Adrenal gland (tissue), 5 donors: Measurements from ENCODE around the gene TULP4.

Experiments
- CTCF ChIP-seq, 6 experiments: fragments of 450-650 bp in 4 of 6; fragments of 200-600 bp in 2 of 6; sonication (generic) in 1 of 6; IDR thresholded peaks; 1 replicate in 5 of 6; 2 replicates in 1 of 6; pipeline versions ENCODE4 v1.5.1 to v1.8.0; 2016 to 2021; ENCODE audit warnings: antibody characterized with exemption in 6 of 6, mild to moderate bottlenecking in 2 of 6, moderate library complexity in 1 of 6
- POLR2A ChIP-seq, 2 donors: fragments of 450-650 bp; IDR thresholded peaks; one replicate each; pipeline ENCODE4 v1.6.1; 2017; ENCODE audit warnings: antibody characterized with exemption in 2 of 2, mild to moderate bottlenecking in 2 of 2, moderate library complexity in 1 of 2
- donor health status: DM: no; HTN: no; CAD: no.

DNA sequence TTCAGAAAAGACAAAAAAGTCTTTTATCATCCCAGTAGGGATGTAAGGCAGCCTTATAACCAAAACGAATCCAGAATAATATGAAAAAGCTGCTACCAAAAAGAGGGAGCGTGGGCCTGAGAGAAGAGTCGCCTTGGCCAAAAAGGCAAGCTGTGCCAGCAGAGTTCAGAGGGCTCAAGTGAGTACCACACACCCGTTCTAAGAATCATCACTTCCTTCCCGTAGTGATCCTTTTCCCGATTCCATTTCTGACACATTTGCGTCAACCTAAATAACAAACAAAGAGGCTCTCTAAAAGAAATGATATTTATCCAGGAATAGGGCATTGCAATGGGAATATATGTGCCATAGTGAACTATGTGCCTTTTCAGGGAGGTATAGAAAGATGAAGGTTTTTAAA is 243.8 kb downstream of the TULP4 start:
- TF ChIP-seq POLR2A (IDR thresholded peaks at IDR 0.05) (no peak), CTCF (IDR thresholded peaks at IDR 0.05) (no peak)
